GM19043 (cell line): ENCODE results near the gene FPGS.
"Not testable (repeated sequence)": the region's sequence is repeated elsewhere in the genome, so short reads cannot be mapped to it uniquely, and the experiment has no call there.

ENCODE experiments used
- ATAC-seq: cut with Tn5 transposase; IDR thresholded peaks from one replicate; pipeline ENCODE4 v1.9.1; 2021; ENCODE audit warnings: low read depth; ENCODE audit not compliant: unreplicated experiment

FPGS gene

GRCh38 chr9:127802576-127803443 is at the start of gene FPGS:
TSS of gene FPGS (plus strand) at chr9:127802882. CDS start at chr9:127802925, 43 bp downstream.
- ATAC-seq = peak; percentile 70

- ATAC-seq = no peak
These were observed 49.5 kb upstream of the FPGS start for GRCh38 chr9:127753148-127753547.

- no peak for ATAC-seq
These were observed 49.1 kb upstream of the FPGS start for GRCh38 chr9:127753622-127754021.

GRCh38 chr9:127754099-127755060 is 48.3 kb upstream of the FPGS start:
- ATAC-seq = no peak

- no peak for ATAC-seq
These were observed 47.3 kb upstream of the FPGS start for GRCh38 chr9:127755061-127756060.

GRCh38 chr9:127756233-127756632 is 46.4 kb upstream of the FPGS start:
- no peak for ATAC-seq

GRCh38 chr9:127756776-127757175 is 45.9 kb upstream of the FPGS start:
- not testable (repeated sequence) for ATAC-seq

- no peak for ATAC-seq
These were observed 43.8 kb upstream of the FPGS start for GRCh38 chr9:127758843-127759242.

- ATAC-seq = no peak
These were observed 41.6 kb upstream of the FPGS start for GRCh38 chr9:127761061-127761460.

GRCh38 chr9:127761491-127761956 is 41.2 kb upstream of the FPGS start:
- no peak for ATAC-seq

GRCh38 chr9:127762111-127762676 is 40.5 kb upstream of the FPGS start:
- no peak for ATAC-seq

GRCh38 chr9:127763918-127764384 is 38.7 kb upstream of the FPGS start:
- ATAC-seq = no peak

- ATAC-seq = no peak
These were observed 37.3 kb upstream of the FPGS start for GRCh38 chr9:127765418-127765817.

GRCh38 chr9:127767410-127767809 is 35.3 kb upstream of the FPGS start:
- no peak for ATAC-seq

GRCh38 chr9:127767909-127768331 is 34.8 kb upstream of the FPGS start:
- ATAC-seq = no peak

- no peak for ATAC-seq
These were observed 34.0 kb upstream of the FPGS start for GRCh38 chr9:127768698-127769097.

- no peak for ATAC-seq
These were observed 33.6 kb upstream of the FPGS start for GRCh38 chr9:127769101-127769500.

- ATAC-seq = no peak
These were observed 32.6 kb upstream of the FPGS start for GRCh38 chr9:127769929-127770582.

GRCh38 chr9:127770583-127770904 is 32.1 kb upstream of the FPGS start:
- no peak for ATAC-seq
